ENCODE measurements around the gene ZNF419. TPM values are rescaled to one million over a fixed set of nuclear protein-coding genes. Genes with fewer than 3 reads are reported as not detected.
"Not testable (repeated sequence)": the region's sequence is repeated elsewhere in the genome, so short reads cannot be mapped to it uniquely, and the experiment has no call there.

Gene ZNF419
- total RNA-seq (2021; ENCODE audit: unreplicated experiment) (1.9 TPM), Bru-seq, nascent RNA (percentile 52 among the genes with signal in this experiment), BruChase-seq, experiment 1, labeled RNA remaining after a 6-hour chase (percentile 61 among the genes with signal in this experiment), BruChase-seq, experiment 2, labeled RNA remaining after a 2-hour chase (percentile 65 among the genes with signal in this experiment)
- 1.4 and 1.5 TPM in 2 replicates for polyA plus RNA-seq (2012)
- long read RNA-seq: 0 reads

- H3K4me1 ChIP-seq (ENCODE audit: control insufficient read depth in 1 of 2, insufficient read depth in 2 of 2, low read length in 2 of 2); H2AFZ ChIP-seq (ENCODE audit: low read depth, low read length, poor library complexity, severe bottlenecking); H3K9me3 ChIP-seq (ENCODE audit: control insufficient read depth in 1 of 2, insufficient read depth in 1 of 2, low read depth in 1 of 2, low read length in 2 of 2); CTCF ChIA-PET; H3K79me2 ChIP-seq (ENCODE audit: insufficient read depth, low read length); H3K9ac ChIP-seq (ENCODE audit: low read length); H3K27me3 ChIP-seq (ENCODE audit: insufficient read depth, low read length); H3K9me2 ChIP-seq (ENCODE audit: insufficient read depth); BruUV-seq (replicated peaks); H3K36me3 ChIP-seq (ENCODE audit: control insufficient read depth in 1 of 2, insufficient read depth in 2 of 2, low read length in 2 of 2); H4K20me1 ChIP-seq (ENCODE audit: insufficient read depth); intact Hi-C loops (cut with micrococcal nuclease); RAD21 ChIA-PET (ENCODE audit: low non-redundant PET in 1 of 2, low total read pairs in 2 of 2, uncharacterized antibody in 2 of 2, unreplicated experiment in 2 of 2); POLR2A ChIA-PET: not testable (repeated sequence)
- H3K4me3 ChIP-seq (replicated peaks in 1 of 2; ENCODE audit: low read depth in 1 of 2, low read length in 2 of 2): peak within 1 kb of the TSS; percentile 47 to 50
- ATAC-seq (peak; percentile 96), DNase-seq (ENCODE audit: low read depth, low spot score) (peak; percentile 53)
- H3K27ac ChIP-seq (ENCODE audit: low read depth, low read length): peak within 1 kb of the TSS; percentile 27; the same call in 1 of the 2 replicates
- TF ChIP-seq ELF1 (IDR thresholded peaks at IDR 0.05; ENCODE audit: borderline replicate concordance, low read depth) (peak; percentile 83), SP1 (IDR thresholded peaks at IDR 0.05; ENCODE audit: low read depth) (peak; percentile 60), CBX3 (IDR thresholded peaks at IDR 0.05; ENCODE audit: low read depth) (0 out of 2 replicates have a peak, but pooled peaks have one; percentile 36)
- H3K4me2 ChIP-seq (ENCODE audit: low read length): peak within 1 kb of the TSS; percentile 47
Measured at GRCh38 chr19:57487477-57488298, at the start of gene ZNF419. Gene ZNF419 (plus strand): TSS chr19:57487750. CDS start chr19:57487951, 201 bp downstream.

GRCh38 chr19:57437931-57438330, 49.6 kb upstream of the ZNF419 start:
- Histone ChIP-seq H3K27me3 (ENCODE audit: insufficient read depth, low read length) (no peaks in the 10 kb centered on the region), H3K4me3 (replicated peaks in 1 of 2; ENCODE audit: low read depth in 1 of 2, low read length in 2 of 2) (no peak overlapping the region), H3K4me1 (ENCODE audit: control insufficient read depth in 1 of 2, insufficient read depth in 2 of 2, low read length in 2 of 2) (peaks cover 0 to 16% of the 10 kb centered on the region in 2 experiments; a peak in 3 of 4 replicates), H3K4me2 (ENCODE audit: low read length) (no peak overlapping the region), H4K20me1 (ENCODE audit: insufficient read depth) (no peaks in the 10 kb centered on the region), H3K79me2 (ENCODE audit: insufficient read depth, low read length) (peaks cover 62% of the 10 kb centered on the region), H3K36me3 (ENCODE audit: control insufficient read depth in 1 of 2, insufficient read depth in 2 of 2, low read length in 2 of 2) (peaks cover 4 to 12% of the 10 kb centered on the region in 2 experiments; a peak in 2 of 4 replicates), H3K27ac (ENCODE audit: low read depth, low read length) (no peak overlapping the region), H3K9me2 (ENCODE audit: insufficient read depth) (no peaks in the 10 kb centered on the region), H2AFZ (ENCODE audit: low read depth, low read length, poor library complexity, severe bottlenecking) (no peak overlapping the region), H3K9me3 (ENCODE audit: control insufficient read depth in 1 of 2, insufficient read depth in 1 of 2, low read depth in 1 of 2, low read length in 2 of 2) (peaks cover 0 to 5% of the 10 kb centered on the region in 2 experiments; a peak in 1 of 4 replicates), H3K9ac (ENCODE audit: low read length) (no peak overlapping the region)
- DNase-seq (ENCODE audit: low read depth, low spot score) (no peak), ATAC-seq (no peak)
- CTCF ChIA-PET: no interaction called here
- RAD21 ChIA-PET (ENCODE audit: low non-redundant PET in 1 of 2, low total read pairs in 2 of 2, uncharacterized antibody in 2 of 2, unreplicated experiment in 2 of 2): no interaction called here
- no TSS peak for BruUV-seq (replicated peaks)
- intact Hi-C loops (cut with micrococcal nuclease): loop anchor here (10.0 kb wide), 1 partner anchor 137 kb away; the partner anchor contains the start of gene ZNF416
- TF ChIP-seq EZH2 (IDR thresholded peaks at IDR 0.05) (no peak), JUND (IDR thresholded peaks at IDR 0.05) (no peak), CTCF (IDR thresholded peaks at IDR 0.05 in 2 of 3, conservative IDR thresholded peaks at IDR 0.05 in 1 of 3; ENCODE audit: borderline replicate concordance in 1 of 3, insufficient read depth in 1 of 3, low read depth in 2 of 3, low read length in 2 of 3) (no peak)
- POLR2A ChIA-PET: no interaction called here

Measured in HCT116 (cell line).